ENCODE results near the gene PROM1.

The PROM1 gene

DNA sequence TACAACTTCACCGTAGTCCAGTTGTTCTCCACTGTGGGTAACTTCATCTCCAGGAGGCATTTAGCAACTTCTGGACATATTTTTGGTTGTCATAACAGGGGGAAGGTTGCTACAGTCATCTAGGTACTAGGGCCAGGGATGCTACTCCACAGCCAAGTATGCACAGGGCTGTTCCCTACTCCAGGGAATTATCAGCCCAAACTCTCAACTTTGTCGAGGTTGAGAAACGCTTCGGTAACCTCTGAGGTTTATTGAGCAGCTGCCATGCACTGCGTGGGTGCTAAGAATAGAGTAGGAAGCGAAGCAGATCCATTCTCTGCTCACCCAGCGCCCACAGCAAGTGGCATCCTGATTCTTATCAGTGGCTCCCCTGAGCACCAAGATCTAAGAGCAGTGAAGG lies 153.5 kb downstream of the PROM1 start:
- Histone ChIP-seq H3K9me3 (ENCODE audit: low read length) (no peaks in the 10 kb centered on the region), H3K79me2 (ENCODE audit: insufficient read depth, low read length) (no peaks in the 10 kb centered on the region), H3F3A (ENCODE audit: insufficient read depth, low read length) (no peaks in the 10 kb centered on the region), H3K4me1 (ENCODE audit: insufficient read depth, low read length, severe bottlenecking) (no peaks in the 10 kb centered on the region), H3K36me3 (ENCODE audit: insufficient read depth, low read length) (no peaks in the 10 kb centered on the region), H3K9ac (ENCODE audit: low read length) (no peak overlapping the region), H3K4me3 (ENCODE audit: low read depth, low read length, poor library complexity, severe bottlenecking) (no peak overlapping the region), H4K20me1 (ENCODE audit: insufficient read depth, low read length) (no peaks in the 10 kb centered on the region), H3K27me3 (ENCODE audit: insufficient read depth, low read length) (no peaks in the 10 kb centered on the region), H2AFZ (ENCODE audit: low read length) (no peak overlapping the region), H3K27ac (ENCODE audit: low read depth, low read length, poor library complexity, severe bottlenecking) (no peak overlapping the region), H3K4me2 (ENCODE audit: low read length) (no peak overlapping the region), H3K9me2 (ENCODE audit: low read depth, low read length) (no peaks in the 10 kb centered on the region)
- TF ChIP-seq EZH2 (IDR thresholded peaks at IDR 0.05; ENCODE audit: borderline replicate concordance, low read length), result no peak
- TF ChIP-seq, protein P1, sequence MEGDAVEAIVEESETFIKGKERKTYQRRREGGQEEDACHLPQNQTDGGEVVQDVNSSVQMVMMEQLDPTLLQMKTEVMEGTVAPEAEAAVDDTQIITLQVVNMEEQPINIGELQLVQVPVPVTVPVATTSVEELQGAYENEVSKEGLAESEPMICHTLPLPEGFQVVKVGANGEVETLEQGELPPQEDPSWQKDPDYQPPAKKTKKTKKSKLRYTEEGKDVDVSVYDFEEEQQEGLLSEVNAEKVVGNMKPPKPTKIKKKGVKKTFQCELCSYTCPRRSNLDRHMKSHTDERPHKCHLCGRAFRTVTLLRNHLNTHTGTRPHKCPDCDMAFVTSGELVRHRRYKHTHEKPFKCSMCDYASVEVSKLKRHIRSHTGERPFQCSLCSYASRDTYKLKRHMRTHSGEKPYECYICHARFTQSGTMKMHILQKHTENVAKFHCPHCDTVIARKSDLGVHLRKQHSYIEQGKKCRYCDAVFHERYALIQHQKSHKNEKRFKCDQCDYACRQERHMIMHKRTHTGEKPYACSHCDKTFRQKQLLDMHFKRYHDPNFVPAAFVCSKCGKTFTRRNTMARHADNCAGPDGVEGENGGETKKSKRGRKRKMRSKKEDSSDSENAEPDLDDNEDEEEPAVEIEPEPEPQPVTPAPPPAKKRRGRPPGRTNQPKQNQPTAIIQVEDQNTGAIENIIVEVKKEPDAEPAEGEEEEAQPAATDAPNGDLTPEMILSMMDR (IDR thresholded peaks at IDR 0.05; ENCODE audit: low read length), result no peak

DNA sequence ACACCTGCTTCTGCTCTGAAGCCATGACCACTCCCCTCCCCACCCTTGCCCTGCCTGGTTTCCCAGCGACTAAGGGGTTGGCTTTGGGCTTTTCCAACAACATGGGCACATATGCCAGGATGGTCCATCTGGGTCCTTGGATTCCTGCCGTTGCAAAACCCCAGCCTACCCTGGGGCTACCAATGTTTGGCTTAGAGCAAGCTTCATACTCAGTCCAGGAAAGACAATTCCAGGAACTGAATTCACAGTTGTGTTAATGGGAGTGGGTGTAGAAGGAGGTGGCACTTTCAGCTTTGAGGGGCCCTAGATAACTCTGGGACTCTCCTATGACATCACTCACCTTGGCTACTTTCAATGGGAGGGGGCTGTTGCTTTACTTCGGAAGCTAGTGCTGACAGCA lies 154.3 kb downstream of the PROM1 start:
- no peak overlapping the region for H3K4me2 ChIP-seq (ENCODE audit: low read length)
- H4K20me1 ChIP-seq (ENCODE audit: insufficient read depth, low read length), result no peaks in the 10 kb centered on the region
- no peak overlapping the region for H2AFZ ChIP-seq (ENCODE audit: low read length)
- no peak for TF ChIP-seq EZH2 (IDR thresholded peaks at IDR 0.05; ENCODE audit: borderline replicate concordance, low read length)
- TF ChIP-seq, protein P1 (IDR thresholded peaks at IDR 0.05; ENCODE audit: low read length), result no peak
- no peaks in the 10 kb centered on the region for H3K27me3 ChIP-seq (ENCODE audit: insufficient read depth, low read length)
- H3F3A ChIP-seq (ENCODE audit: insufficient read depth, low read length), result no peaks in the 10 kb centered on the region
- H3K27ac ChIP-seq (ENCODE audit: low read depth, low read length, poor library complexity, severe bottlenecking), result no peak overlapping the region
- no peaks in the 10 kb centered on the region for H3K79me2 ChIP-seq (ENCODE audit: insufficient read depth, low read length)
- H3K9ac ChIP-seq (ENCODE audit: low read length), result no peak overlapping the region
- no peaks in the 10 kb centered on the region for H3K9me3 ChIP-seq (ENCODE audit: low read length)
- no peaks in the 10 kb centered on the region for H3K36me3 ChIP-seq (ENCODE audit: insufficient read depth, low read length)
- no peaks in the 10 kb centered on the region for H3K4me1 ChIP-seq (ENCODE audit: insufficient read depth, low read length, severe bottlenecking)
- H3K9me2 ChIP-seq (ENCODE audit: low read depth, low read length), result no peaks in the 10 kb centered on the region
- no peak overlapping the region for H3K4me3 ChIP-seq (ENCODE audit: low read depth, low read length, poor library complexity, severe bottlenecking)

DNA sequence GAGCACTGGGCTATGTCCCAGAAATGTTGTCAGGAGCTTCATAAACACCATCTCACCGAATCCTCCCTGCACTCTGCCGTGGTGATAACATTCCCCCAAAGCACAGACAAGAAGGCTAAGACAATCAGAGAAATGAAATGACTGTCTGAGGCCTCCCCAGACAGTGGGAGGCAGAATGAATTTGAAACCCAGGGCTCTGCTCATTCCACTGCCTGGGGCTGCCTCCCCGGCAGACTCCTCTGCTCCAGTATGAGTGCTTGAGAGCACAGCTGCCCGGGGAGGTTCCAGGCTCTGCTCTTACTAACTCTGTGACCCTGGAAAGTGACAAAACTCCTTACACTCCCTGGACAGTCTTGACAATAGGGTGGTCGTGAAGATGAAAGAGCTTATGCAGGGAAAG lies 154.9 kb downstream of the PROM1 start:
- Histone ChIP-seq H3K9ac (ENCODE audit: low read length) (no peak overlapping the region), H3K27ac (ENCODE audit: low read depth, low read length, poor library complexity, severe bottlenecking) (no peak overlapping the region), H2AFZ (ENCODE audit: low read length) (no peak overlapping the region), H3K4me2 (ENCODE audit: low read length) (no peak overlapping the region), H3K79me2 (ENCODE audit: insufficient read depth, low read length) (no peaks in the 10 kb centered on the region), H3K4me3 (ENCODE audit: low read depth, low read length, poor library complexity, severe bottlenecking) (no peak overlapping the region), H3K36me3 (ENCODE audit: insufficient read depth, low read length) (no peaks in the 10 kb centered on the region), H3K9me3 (ENCODE audit: low read length) (no peaks in the 10 kb centered on the region), H3F3A (ENCODE audit: insufficient read depth, low read length) (no peaks in the 10 kb centered on the region), H3K4me1 (ENCODE audit: insufficient read depth, low read length, severe bottlenecking) (no peaks in the 10 kb centered on the region), H3K27me3 (ENCODE audit: insufficient read depth, low read length) (no peaks in the 10 kb centered on the region), H3K9me2 (ENCODE audit: low read depth, low read length) (no peaks in the 10 kb centered on the region), H4K20me1 (ENCODE audit: insufficient read depth, low read length) (no peaks in the 10 kb centered on the region)
- TF ChIP-seq, protein P1 (IDR thresholded peaks at IDR 0.05; ENCODE audit: low read length), result no peak
- no peak for TF ChIP-seq EZH2 (IDR thresholded peaks at IDR 0.05; ENCODE audit: borderline replicate concordance, low read length)

All from OCI-LY1 (cell line).